ENCODE data around the gene PAQR5.
A peak's percentile ranks its signal among the peaks of the same experiment; 100 is the strongest.

- TF ChIP-seq EZH2 (IDR thresholded peaks at IDR 0.05): no peak
- TF ChIP-seq POLR2AphosphoS5 (IDR thresholded peaks at IDR 0.05; ENCODE audit: borderline replicate concordance, low read depth, low read length): peak; percentile 100
Measured at GRCh38 chr15:69452692-69453521, 154.2 kb downstream of the PAQR5 start, which contains the start of gene RPLP1.

All from SK-N-MC (cell line).